ENCODE measurements around the gene CYP26C1.

The CYP26C1 gene, protein sequence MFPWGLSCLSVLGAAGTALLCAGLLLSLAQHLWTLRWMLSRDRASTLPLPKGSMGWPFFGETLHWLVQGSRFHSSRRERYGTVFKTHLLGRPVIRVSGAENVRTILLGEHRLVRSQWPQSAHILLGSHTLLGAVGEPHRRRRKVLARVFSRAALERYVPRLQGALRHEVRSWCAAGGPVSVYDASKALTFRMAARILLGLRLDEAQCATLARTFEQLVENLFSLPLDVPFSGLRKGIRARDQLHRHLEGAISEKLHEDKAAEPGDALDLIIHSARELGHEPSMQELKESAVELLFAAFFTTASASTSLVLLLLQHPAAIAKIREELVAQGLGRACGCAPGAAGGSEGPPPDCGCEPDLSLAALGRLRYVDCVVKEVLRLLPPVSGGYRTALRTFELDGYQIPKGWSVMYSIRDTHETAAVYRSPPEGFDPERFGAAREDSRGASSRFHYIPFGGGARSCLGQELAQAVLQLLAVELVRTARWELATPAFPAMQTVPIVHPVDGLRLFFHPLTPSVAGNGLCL

DNA sequence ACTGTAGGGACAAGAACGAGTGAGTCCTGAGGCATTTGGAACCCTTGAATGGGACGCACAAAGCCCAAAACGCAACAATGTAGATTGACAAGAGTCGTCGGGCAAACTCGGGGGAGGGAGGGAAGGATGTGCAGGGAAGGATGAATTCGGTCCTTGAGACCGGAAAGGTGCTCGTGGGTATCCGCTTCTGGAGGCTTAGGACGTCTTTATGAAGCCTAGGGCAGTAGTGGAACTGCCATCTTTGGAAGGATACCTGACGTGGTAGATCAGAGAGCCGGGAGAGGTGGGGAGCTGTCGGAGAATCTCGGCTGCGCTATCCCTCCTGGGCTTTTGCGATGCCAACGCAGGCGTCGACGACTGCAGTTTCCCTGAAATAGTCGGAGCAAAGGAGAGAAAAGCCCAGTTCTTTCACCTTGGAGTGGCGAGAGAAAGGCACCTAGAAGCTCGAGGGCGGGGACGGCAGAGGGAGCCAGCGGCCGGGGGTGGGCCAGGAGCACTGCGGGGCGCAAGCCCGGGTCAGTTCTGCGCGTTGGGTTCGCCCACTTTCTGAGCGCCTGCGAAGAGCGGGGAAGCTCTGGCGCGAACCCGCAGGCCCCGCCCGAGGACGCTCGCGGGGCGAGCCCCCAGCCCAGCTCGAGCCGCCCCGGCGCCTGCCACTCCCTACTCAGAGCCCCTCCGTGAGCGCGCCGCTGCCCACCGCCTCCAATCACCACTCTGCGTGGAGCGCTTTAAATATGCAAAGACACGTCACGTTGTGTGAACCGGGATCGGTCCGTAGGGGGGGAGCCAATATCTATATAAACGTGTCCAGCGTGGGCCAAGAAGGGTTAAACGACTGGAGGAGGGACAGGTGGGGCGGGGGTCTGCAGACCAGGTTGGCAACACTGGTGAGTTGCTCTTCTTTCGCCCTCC is at the start of gene CYP26C1:
TSS of gene CYP26C1 (plus strand) at position 824 of the 912 bp plus-strand sequence. CDS start 466 bp downstream, outside the sequence.
- no peak for DNase-seq

DNA sequence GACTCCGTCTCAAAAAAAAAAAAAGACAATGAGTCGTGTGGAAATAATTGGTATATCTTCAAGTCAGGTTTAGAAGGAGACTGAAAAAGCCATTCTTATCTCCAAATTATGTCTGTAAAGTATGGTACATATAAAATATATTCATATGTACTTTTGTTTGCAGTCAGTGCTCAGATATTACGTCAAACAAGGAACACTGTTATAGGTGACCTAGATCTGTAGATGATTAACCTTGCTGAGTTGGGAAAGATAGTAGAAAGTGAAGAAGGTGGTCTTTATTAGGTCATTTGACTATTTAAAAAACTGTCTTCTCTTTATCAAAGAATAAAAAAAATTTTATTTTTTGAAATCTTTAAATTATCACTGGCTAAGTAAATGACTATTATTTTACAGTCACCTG is 44.9 kb upstream of the CYP26C1 start:
- no peak for DNase-seq

DNA sequence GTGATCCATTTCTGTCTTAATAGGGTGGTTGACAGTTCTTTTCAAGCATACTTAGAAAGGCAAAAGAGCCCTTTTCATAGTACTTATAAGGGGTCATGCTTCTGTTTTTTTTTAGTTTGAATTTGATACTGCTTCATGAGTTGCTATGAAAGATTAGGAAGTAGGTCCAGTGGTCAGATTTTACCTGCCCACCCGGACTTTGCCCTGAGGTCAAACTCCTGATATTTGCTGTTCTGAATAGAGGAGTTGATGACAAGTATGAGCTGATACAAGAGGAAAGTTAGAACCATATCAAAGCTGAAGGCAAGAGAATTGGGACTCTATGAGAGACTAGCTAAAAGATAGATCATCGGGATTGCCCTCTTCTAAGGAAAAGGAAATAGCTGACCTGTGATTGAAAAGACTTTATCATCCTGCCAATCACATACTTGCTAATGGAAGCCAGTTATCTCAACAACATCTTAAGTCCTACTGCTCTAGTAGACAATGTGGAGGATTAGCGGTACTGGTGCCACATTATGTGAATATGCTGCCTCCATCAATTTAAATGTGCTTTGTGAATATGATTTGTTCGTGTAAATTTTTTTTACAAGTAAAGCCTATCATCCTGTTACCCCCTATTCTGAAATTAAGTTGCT is 37.5 kb upstream of the CYP26C1 start:
- no peak for DNase-seq

DNA sequence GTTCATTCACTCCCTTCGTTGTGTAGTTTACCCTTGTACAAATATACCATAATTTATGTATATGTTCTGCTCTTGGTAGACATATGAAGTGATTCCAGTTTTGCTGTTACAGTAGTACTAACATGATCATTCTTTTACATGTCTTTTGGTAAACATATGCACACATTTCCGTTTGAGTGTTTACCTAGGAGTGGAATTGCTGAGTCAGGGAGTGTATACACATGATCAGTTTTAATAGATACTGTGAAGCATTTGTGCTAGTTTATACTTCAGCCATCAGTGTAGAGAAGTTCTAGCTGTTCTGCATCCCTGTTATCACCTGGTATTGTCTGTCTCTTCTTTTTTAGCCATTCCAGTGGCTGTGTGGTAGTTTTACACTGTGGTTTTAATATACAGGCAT is 34.5 kb upstream of the CYP26C1 start:
- no peak for DNase-seq

DNA sequence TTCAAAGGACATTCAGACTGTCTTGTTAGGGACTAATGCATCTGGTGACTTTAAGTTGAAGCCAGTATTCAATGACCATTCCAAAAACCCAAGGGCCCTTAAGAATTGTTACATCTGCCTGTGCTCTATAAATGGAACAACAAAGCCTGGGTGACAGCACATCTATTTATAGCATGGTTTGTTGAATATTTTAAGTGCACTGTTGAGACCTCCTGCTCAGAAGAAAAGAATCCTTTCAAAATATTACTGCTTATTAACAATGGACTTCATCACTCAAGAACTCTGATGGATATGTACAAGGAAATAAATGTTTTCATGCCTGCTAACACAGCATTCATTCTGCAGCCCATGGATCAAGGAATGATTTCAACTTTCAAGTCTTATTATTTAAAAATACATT is 33.1 kb upstream of the CYP26C1 start:
- DNase-seq = no peak

DNA sequence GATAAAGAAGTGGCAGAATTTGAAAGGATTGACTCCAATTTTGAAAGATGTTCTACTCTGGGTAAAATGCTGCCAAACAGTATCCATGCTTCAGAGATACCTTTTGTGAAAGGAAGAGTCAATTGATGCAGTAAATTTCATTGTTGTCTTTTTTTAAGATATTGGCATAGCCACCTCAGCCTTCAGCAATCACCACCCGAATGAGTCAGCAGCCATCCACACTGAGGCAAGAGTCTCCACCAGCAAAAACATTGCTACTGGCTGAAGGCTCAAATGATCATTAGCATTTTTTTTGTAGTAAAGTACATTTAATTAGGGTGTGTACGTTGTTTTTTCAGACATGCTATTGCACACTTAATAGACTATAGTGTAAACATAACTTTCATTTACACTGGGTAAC is 31.7 kb upstream of the CYP26C1 start:
- no peak for DNase-seq

DNA sequence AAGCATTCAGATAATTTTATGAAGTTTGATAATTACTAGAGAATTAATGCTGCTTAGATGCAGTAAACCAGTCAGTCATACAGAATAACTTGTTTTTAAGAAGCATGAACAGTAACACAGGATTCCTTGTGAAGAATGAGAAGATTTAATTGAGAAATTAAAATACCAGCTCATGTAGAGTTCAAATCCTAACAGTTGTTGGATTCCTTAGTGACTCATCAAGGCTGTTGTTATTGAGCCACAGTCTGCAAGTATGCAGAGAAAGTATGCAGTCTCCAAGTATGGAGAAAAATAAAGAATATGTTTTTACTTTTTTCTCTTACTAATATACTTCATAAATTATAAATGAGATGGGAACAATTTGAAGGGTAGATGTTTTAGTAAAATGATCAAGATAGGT is 30.2 kb upstream of the CYP26C1 start:
- DNase-seq = no peak

DNA sequence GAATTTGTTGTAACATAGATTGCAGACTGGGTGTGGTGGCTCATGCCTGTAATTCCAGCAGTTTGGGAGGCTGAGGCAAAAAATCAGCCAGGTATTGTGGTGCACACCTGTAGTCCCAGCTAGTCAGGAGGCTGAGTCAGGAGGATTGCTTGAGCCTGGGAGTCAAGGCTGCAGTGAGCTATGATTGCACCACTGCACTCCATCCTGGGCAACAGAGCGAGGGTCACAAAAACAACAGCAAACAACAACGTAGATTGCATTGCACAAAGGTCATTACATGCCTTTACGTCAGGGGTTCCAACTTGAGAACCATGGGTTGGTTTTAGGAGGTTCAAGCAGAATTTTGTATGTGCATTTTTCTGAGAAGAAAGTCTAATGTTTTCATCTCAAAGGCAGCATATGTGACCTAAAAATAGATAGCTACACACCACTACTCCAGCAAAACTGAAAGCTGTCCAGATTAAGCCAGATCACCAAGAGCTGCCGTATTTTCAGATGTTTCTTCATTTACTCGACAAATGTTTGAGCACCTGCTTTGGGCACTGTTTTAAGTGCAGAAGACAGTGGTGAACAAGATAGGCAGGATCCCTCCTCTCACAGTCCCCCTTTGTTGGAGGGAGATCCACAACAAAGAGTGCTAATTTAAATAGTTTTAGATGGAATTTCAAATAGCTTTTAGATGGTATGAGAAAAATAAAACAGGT is 28.3 kb upstream of the CYP26C1 start:
- no peak for DNase-seq

DNA sequence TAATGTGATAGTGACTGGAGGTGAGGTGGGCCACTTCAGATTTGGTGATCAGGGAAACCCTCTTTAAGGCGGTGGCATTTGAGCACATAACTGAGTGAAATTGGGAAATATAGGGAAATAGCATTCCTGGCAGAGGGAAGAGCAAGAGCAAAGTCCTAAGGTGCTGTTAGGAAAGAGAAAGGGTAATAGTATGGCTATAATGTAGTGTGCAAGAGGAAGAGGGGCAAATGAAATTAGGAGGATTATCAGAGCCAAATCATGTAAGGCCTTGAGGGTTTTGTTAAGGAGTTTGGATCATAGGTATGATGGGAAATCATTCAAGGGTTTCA is 27.8 kb upstream of the CYP26C1 start:
- no peak for DNase-seq

DNA sequence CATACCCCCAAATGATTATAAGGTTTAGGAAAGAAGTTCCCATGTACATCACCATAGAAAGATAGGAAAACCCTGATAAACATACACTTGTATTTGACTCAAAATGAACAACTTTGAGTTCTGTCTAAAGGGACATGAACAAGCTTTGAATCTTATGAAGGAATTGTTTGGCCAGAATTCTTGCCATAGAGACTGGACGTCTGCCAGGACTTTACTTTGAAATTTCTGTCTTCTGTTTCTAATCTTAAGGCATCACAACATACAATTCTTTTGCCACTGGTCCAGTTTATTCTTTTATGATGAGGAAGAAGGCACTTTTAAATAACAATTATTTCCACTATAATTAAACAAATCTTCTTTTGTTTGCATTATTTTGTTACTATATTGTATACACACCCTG is 26.2 kb upstream of the CYP26C1 start:
- DNase-seq = no peak

DNA sequence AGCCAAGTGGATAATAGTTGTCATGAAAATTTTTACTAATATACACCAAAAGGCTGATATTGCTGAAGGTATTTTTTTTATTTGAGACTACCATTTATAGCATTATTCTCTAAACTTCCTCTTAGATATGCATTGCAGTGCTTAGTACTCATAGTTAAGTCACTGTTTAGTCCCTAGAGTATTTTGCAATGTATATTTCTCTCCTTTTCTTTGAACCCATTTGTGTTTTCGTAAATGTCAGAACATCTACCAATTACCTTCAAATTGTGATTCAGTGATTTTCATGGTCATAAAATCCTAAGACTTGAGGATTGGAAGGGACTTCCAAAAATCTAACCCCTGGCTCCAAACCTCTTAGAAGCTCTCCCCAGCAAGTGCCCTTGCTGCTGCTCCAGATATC is 21.5 kb upstream of the CYP26C1 start:
- no peak for DNase-seq

DNA sequence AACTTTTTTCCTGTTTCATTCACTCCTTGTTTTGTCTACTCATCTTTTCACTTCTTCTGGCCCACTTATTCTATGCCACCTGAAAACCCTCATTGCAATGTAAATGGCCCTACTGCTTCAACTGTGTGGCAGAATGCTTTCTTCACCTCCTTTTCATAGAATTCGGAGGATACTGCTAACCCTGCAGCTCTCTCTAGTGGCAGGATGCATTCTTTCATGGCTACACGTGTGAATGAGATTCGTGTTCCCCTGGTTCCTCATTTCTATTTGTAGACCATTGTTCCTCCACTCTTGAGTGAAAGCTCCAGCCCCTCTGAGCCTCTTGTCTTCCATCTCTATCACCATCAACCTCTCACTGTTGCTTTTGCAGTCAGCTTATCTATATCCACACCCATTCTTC is 20.9 kb upstream of the CYP26C1 start:
- peak in 1 of 2 experiments; percentile 0 for DNase-seq

DNA sequence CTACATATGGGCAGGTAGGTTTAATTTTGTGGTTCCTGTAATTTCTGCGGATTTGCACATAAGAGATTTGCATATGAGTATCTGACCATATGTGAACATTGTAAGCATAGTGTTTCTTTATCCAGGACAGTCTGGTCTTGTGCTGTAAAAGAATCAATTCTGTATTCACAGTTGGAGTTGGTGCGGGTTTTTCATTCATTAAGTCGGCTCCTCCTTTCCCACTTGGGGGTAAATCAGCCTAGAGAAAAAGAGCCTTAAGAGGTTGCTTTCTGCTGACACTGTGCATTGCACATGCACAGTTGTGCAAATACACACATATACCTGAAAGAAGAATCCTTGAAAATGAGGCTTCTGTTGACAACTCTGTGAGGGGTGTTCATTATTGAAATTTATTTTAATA is 6.1 kb upstream of the CYP26C1 start:
- no peak for DNase-seq

DNA sequence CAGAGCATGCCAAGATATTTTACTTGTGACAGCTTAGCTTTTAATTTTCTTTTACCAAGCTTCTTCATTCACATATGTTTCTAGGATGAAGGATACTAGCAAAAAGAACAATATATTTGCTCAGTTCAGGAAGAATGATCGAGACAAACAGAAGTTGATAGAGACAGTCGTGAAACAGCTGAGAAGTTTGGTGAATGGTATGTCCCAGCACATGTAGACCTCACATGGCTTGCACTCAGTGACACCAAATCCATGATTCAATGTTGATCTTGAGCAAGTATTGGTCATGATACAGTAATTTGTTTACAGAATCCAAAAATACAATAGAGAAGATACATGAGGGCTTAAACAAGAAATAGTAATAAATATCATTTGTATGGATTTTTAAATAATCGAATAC is 2.5 kb upstream of the CYP26C1 start:
- DNase-seq = no peak

DNA sequence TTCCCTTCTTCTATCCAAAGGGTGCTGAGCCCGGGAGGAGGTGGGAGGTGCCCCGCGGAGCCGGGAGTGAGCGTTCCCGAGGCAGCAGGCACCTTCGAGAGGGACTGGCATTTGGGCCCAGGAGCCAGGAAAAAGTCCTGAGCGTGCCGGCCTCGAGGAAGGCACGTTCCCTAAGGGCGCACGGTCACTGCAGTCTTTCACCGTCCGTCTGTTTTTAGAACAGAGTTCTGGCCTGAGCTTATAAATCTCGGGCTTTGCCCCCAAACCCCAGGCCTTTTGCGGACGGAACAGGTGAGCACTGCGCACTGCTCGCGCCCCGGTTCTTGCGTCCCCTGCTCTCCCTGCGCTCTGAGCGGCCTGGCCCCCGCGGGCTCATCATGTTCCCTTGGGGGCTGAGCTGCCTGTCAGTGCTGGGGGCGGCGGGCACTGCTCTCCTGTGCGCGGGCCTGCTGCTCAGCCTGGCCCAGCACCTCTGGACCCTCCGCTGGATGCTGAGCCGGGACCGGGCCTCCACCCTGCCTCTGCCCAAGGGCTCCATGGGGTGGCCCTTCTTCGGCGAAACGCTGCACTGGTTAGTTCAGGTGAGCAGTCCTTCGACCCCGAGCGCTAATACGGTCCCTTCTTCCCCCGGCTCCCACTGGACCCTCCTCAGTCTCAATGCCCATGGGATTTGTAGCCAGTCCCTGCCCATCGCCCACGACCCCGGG is 442 bp downstream of the CYP26C1 start:
- no peak for DNase-seq

DNA sequence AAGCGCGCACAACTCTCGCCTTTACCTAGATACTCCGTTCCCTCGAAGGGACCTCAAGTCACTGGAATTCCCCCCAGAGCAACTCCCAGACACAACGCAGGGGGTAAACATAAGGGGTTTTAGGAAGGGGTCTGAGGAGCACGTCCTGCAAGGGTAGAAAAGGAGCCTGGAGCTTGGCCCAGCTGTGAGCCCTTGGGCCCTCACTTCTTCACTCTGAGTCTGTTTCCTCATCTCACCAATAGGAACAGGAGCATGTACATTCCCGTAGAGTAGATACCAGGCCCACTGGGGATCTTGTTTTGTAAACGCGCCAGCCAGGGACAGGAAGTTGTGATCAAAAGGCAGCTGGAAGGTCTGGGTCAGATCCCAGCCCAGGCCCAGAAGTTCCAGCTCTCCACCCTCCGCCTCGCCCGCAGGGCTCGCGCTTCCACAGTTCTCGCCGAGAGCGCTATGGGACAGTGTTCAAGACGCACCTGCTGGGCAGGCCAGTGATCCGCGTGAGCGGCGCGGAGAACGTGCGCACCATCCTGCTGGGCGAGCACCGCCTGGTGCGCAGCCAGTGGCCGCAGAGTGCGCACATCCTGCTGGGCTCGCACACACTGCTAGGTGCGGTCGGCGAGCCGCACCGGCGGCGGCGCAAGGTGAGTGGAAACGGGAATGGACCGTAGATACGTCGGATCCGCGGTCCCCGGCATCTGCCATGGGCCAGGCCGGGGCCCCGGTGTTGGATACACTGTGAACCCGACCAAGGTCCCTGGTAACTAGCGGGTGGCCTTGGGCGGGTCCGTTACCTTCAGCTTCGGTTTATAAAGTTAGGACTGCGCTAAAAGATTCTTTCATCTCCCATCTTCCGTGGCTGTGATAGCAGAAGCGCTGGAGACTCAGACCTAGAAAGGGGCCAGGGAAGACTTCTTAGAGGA is 1.3 kb downstream of the CYP26C1 start:
- no peak for DNase-seq

DNA sequence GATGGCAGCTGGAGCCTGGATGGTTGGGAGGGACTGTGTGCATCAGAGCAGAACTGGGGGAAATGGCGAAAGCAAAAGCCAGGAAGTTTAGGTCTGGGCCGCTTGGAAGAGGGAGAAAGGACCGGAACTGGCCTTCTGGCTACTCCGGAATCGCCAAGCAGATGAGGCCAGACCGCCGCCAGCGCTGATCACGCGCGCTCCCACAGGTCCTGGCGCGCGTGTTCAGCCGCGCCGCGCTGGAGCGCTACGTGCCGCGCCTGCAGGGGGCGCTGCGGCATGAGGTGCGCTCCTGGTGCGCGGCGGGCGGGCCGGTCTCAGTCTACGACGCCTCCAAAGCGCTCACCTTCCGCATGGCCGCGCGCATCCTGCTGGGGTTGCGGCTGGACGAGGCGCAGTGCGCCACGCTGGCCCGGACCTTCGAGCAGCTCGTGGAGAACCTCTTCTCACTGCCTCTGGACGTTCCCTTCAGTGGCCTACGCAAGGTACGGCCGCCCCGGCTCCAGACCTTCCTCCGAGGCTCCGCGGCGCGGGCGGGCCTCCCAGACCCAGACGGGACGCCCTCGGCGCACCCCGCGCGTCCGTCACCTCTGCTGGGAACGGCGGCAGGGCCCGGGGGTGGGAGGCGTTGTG is 2.0 kb downstream of the CYP26C1 start:
- DNase-seq = no peak

DNA sequence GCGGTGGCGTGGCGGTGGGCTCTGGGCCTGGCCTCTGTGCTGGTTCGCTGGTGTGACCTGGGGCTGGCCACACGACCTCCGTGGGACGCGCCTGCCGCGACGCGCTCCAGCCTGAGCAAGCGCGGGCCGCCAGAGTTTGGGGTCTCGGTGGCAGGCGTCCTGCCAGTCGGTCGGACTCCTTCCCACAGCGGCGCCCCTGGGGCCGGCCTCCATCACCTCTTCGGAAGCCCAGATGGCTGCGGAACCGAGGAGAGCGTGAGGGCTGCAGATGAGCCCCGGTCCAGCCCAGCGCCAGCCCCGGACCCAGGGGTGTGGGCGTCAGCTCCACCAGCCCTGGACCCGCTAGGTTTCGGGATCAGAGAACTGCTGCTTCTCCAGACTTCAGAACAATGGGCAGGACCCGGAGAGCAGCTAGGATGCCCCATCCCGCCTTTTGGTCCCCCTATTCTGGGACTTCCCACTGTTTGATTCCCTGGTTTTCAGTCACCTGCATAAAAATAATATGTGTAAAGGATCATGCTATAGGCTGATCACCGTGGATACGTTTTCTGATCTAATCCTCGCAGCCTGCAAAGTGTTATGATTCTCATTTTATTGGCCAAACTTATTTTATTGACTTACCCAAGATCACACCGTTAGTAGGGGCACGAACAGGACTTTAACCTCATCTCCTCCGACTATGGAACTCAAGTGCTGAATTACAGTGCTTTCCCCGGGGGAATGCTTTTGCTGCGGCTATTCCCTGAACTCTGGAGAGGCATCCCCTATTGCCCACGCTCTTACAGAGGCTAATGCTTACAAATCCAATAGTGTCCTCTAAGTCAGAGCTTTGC is 2.8 kb downstream of the CYP26C1 start:
- DNase-seq = no peak

DNA sequence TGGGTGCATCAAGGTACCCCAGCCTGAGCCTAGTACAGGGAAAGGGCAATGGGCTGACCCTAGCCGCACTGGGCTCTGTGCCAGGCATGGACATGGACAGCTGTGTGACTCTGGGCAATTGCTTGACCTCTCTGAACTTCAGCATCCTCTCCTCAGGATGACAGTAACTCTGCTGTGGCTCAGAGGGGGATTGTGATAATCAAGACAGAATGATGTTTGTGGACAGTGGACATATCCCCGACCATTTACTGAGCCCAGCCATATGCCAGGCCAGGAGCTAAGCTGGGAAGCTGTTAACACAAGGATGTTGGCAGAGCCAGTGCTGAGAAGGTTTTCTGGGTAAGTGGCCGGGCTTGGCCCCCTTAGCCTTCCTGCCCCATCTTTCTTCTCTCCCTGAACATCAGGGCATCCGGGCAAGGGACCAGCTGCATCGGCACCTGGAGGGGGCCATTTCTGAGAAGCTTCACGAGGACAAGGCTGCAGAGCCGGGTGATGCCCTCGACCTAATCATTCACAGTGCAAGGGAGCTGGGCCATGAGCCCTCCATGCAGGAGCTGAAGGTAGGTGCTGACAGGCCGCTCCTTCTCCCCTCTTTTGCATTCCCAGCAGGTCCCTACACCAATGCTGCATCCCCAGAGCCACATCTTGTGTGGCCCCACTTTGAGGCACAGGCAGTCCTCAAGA is 3.5 kb downstream of the CYP26C1 start:
- DNase-seq = no peak
